ENCODE measurements around the gene SAMD11.

DNA sequence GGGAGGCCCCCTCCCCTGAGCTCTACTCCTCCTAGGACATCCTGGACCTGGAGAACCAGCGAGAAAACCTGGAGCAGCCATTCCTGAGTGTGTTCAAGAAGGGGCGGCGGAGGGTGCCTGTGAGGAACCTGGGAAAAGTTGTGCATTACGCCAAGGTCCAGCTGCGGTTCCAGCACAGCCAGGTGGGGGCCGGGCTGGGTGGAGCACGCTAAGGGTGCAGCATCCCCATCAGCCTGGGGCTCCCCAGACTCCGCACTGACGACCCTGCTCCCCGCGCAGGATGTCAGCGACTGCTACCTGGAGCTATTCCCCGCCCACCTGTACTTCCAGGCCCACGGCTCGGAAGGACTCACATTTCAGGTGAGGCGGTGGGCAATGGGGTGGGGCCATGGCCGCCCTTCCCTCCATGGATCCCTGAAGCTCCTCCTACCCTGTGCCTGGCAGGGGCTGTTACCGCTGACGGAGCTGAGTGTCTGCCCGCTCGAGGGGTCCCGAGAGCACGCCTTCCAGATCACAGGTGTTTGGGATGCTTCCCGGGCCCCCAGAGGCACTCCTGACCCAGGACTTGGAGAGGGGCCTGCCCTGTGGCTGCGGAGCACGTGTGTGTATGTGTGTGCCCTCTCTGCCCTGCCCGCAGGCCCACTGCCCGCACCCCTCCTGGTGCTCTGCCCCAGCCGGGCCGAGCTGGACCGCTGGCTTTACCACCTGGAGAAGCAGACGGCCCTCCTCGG, 46.7 kb downstream of the SAMD11 start:
- TF ChIP-seq POLR2AphosphoS5 (IDR thresholded peaks at IDR 0.05) (no peak), CTCF (IDR thresholded peaks at IDR 0.05) (no peak)

Measured in transverse colon (tissue), 4 donors.